NCI-H748 treated with DMSO at 0.1 percent for 48 hours (cell line): ENCODE results near the gene EVA1C.
"Not testable (repeated sequence)": the region's sequence is repeated elsewhere in the genome, so short reads cannot be mapped to it uniquely, and the experiment has no call there.

Experiments used
- DNase-seq: peaks from one replicate; lab custom pipeline; 2025; lab: John Stamatoyannopoulos, UW

The EVA1C gene

GRCh38 chr21:32530809-32531208 is 118.3 kb downstream of the EVA1C start:
- not testable (repeated sequence) for DNase-seq

GRCh38 chr21:32531561-32531960 is 119.1 kb downstream of the EVA1C start:
- DNase-seq, result not testable (repeated sequence)

GRCh38 chr21:32532636-32533035 is 120.1 kb downstream of the EVA1C start:
- DNase-seq, result no peak

- no peak for DNase-seq
These were observed 120.5 kb downstream of the EVA1C start for GRCh38 chr21:32533053-32533452.

GRCh38 chr21:32533611-32534010 is 121.1 kb downstream of the EVA1C start:
- no peak for DNase-seq

- no peak for DNase-seq
These were observed 121.6 kb downstream of the EVA1C start for GRCh38 chr21:32534113-32534512.

GRCh38 chr21:32535612-32536011 is 123.1 kb downstream of the EVA1C start:
- DNase-seq, result no peak

GRCh38 chr21:32537569-32537881 is 125.0 kb downstream of the EVA1C start:
- DNase-seq, result no peak

GRCh38 chr21:32538147-32538792 is 125.8 kb downstream of the EVA1C start:
- no peak for DNase-seq

- DNase-seq, result no peak
These were observed 126.9 kb downstream of the EVA1C start for GRCh38 chr21:32539378-32539777.

GRCh38 chr21:32543056-32543455 is 130.6 kb downstream of the EVA1C start:
- not testable (repeated sequence) for DNase-seq

GRCh38 chr21:32543975-32544374 is 131.5 kb downstream of the EVA1C start:
- no peak for DNase-seq

- DNase-seq, result no peak
These were observed 132.2 kb downstream of the EVA1C start for GRCh38 chr21:32544697-32545096.

GRCh38 chr21:32545948-32546441 is 133.5 kb downstream of the EVA1C start:
- no peak for DNase-seq

- no peak for DNase-seq
These were observed 134.5 kb downstream of the EVA1C start for GRCh38 chr21:32547018-32547417.

GRCh38 chr21:32548978-32549377 is 136.5 kb downstream of the EVA1C start:
- no peak for DNase-seq

GRCh38 chr21:32549440-32549839 is 136.9 kb downstream of the EVA1C start:
- no peak for DNase-seq

GRCh38 chr21:32549886-32550285 is 137.4 kb downstream of the EVA1C start:
- DNase-seq, result no peak

- DNase-seq, result no peak
These were observed 142.5 kb downstream of the EVA1C start for GRCh38 chr21:32554832-32555638.

- DNase-seq, result no peak
These were observed 145.6 kb downstream of the EVA1C start for GRCh38 chr21:32558106-32558505.

GRCh38 chr21:32559006-32559610 is 146.6 kb downstream of the EVA1C start:
- DNase-seq, result no peak

- no peak for DNase-seq
These were observed 148.4 kb downstream of the EVA1C start for GRCh38 chr21:32560896-32561295.

- not testable (repeated sequence) for DNase-seq
These were observed 149.0 kb downstream of the EVA1C start for GRCh38 chr21:32561476-32561875.
